ENCODE data around the gene NFATC2.

The NFATC2 gene

DNA sequence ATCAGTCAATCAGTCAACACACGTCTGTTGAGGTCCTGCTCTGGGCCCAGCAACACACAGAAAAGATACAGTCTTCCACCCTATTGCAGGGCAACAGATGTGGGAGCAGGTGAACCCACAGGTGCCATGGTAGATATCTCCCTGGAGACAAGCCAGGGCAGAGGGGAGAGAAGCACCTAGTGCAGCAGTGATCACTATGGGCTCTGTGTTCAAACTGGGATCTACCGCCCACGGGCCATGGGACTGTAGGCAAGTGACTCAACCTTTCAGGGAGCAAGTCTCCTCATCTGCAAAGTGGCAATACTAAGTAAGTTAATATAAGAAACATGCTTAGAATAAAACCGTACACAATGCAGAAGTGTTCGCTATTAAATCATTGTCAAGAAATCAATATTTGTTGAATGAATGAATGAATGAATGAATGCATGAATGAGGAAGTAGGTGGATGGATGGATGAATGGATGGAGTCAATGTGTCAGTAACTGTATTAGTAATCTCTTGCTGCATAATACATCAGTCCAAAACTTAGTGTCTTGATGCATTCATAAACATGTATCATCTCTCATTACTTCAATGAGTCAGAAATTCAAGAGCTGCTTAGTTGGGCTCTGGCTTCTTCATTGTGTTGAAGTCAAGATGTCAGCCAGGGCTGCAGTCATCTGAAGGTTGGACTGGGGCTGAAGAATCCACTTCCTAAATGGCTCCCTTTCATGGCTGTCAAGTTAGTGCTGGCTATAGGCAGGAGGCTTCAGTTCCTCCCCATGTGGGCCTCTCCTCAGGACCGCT is 31.9 kb upstream of the NFATC2 start:
- TF ChIP-seq ZBTB7A (IDR thresholded peaks at IDR 0.05; ENCODE audit: low read depth) (no peak), FOXM1 (IDR thresholded peaks at IDR 0.05; ENCODE audit: borderline replicate concordance, low read depth) (no peak), TCF12 (IDR thresholded peaks at IDR 0.05; ENCODE audit: low read depth) (no peak), EGR1 (IDR thresholded peaks at IDR 0.05) (no peak)
- TF ChIP-seq, protein P1, sequence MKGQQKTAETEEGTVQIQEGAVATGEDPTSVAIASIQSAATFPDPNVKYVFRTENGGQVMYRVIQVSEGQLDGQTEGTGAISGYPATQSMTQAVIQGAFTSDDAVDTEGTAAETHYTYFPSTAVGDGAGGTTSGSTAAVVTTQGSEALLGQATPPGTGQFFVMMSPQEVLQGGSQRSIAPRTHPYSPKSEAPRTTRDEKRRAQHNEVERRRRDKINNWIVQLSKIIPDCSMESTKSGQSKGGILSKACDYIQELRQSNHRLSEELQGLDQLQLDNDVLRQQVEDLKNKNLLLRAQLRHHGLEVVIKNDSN (IDR thresholded peaks at IDR 0.05): no peak
- TF ChIP-seq, protein P2, sequence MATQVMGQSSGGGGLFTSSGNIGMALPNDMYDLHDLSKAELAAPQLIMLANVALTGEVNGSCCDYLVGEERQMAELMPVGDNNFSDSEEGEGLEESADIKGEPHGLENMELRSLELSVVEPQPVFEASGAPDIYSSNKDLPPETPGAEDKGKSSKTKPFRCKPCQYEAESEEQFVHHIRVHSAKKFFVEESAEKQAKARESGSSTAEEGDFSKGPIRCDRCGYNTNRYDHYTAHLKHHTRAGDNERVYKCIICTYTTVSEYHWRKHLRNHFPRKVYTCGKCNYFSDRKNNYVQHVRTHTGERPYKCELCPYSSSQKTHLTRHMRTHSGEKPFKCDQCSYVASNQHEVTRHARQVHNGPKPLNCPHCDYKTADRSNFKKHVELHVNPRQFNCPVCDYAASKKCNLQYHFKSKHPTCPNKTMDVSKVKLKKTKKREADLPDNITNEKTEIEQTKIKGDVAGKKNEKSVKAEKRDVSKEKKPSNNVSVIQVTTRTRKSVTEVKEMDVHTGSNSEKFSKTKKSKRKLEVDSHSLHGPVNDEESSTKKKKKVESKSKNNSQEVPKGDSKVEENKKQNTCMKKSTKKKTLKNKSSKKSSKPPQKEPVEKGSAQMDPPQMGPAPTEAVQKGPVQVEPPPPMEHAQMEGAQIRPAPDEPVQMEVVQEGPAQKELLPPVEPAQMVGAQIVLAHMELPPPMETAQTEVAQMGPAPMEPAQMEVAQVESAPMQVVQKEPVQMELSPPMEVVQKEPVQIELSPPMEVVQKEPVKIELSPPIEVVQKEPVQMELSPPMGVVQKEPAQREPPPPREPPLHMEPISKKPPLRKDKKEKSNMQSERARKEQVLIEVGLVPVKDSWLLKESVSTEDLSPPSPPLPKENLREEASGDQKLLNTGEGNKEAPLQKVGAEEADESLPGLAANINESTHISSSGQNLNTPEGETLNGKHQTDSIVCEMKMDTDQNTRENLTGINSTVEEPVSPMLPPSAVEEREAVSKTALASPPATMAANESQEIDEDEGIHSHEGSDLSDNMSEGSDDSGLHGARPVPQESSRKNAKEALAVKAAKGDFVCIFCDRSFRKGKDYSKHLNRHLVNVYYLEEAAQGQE (IDR thresholded peaks at IDR 0.05; ENCODE audit: low read depth): no peak

DNA sequence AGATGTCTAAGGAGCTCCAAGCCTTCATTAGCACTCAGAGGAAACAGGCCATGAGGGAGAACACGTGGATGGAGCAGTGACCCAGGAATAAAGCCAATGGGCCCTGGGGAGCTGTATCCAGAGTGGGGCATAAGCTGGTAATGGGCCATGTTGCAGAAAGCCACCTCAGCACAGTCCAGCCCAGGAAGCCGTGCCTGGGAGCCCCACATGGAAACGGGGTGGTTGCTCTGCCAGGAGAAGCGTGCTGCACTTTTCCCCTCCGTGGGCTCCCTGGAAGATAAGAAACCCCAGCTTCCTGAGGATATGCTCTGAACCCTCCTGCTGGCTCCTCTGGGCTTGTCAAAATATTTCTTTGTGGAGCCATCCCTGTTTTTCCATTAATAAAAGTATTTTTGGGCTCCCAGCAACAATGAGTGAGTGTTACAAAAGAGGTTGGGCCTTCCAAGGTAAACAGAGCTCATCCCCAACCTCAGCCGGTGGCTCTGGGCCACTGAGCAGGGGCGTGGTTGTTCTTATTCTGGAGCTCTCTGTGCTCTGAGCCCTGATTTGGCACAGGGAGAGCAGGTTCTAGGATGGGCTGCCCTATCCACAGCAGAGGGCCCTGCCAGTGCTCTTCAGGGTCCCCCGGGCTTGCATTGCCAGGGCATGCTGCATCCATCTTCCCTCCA is 31.2 kb upstream of the NFATC2 start:
- TF ChIP-seq, protein P1 (IDR thresholded peaks at IDR 0.05): no peak
- no peak for TF ChIP-seq RAD21 (IDR thresholded peaks at IDR 0.05; ENCODE audit: low read depth)
- TF ChIP-seq, protein P2 (IDR thresholded peaks at IDR 0.05; ENCODE audit: low read depth): no peak
- TF ChIP-seq TEAD4 (IDR thresholded peaks at IDR 0.05): no peak
- TF ChIP-seq EGR1 (IDR thresholded peaks at IDR 0.05): no peak
- no peak for TF ChIP-seq CEBPB (IDR thresholded peaks at IDR 0.05)
- no peak for TF ChIP-seq ZBTB7A (IDR thresholded peaks at IDR 0.05; ENCODE audit: low read depth)
- no peak for TF ChIP-seq EP300 (IDR thresholded peaks at IDR 0.05; ENCODE audit: borderline replicate concordance)

DNA sequence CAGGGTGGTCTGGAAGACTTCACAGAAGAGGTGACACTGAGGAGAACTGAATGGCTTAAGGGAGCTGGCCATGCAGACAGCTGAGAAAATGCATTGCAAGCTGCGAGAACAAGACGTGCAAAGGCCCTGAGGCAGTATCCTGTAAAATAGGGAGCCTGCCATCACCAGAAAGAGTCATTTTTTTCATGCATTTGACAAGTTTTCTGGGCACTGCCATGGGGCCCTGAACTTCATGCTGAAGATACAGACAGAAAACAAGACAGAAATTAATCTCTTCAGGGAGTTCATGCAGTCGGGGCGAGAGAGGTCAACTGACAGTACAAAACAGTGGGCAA is 28.9 kb upstream of the NFATC2 start:
- TF ChIP-seq, protein P2 (IDR thresholded peaks at IDR 0.05; ENCODE audit: low read depth): no peak
- TF ChIP-seq TEAD4 (IDR thresholded peaks at IDR 0.05) (no peak), CEBPB (IDR thresholded peaks at IDR 0.05) (no peak), TCF12 (IDR thresholded peaks at IDR 0.05; ENCODE audit: low read depth) (no peak), EP300 (IDR thresholded peaks at IDR 0.05; ENCODE audit: borderline replicate concordance) (no peak), TAF1 (IDR thresholded peaks at IDR 0.05; ENCODE audit: low read depth) (no peak), CREB1 (IDR thresholded peaks at IDR 0.05; ENCODE audit: low read depth) (no peak)

DNA sequence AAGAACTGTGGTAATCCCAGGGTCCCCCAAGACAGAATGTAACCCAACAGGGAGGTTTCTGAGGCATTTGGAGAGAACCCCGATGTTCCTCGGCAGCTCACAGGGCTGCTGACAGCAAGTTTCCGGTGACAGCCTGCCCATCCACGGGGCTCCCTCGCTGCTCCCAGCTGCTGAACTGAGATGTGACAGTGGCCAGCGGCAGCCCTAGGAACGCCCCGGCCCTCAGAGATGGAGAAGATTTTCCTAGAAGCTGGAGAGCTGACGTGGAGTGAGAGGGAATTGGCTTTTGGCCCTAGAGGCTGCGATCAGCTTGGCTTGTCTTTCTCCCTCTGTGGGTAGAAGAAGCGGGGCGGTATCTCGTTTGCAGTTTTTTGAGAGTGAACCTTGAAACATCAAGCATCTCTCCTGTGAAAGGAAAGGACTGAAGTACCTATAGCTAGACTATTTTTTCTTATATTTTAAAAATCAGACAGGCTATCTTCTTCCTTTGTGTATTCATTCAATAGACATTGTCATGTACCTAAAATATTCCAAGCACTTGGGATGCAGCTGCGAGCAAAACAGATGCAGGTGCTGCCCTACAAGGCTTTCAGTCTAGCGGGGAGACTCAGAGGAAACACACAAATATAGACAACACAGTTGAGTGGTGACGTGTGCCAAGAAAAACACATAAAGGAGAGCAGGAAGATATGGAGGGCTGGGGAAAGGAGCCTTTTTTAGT is 28.4 kb upstream of the NFATC2 start:
- TF ChIP-seq, protein P3, sequence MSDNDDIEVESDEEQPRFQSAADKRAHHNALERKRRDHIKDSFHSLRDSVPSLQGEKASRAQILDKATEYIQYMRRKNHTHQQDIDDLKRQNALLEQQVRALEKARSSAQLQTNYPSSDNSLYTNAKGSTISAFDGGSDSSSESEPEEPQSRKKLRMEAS (IDR thresholded peaks at IDR 0.05): no peak
- TF ChIP-seq EP300 (IDR thresholded peaks at IDR 0.05; ENCODE audit: borderline replicate concordance): no peak
- TF ChIP-seq RAD21 (IDR thresholded peaks at IDR 0.05; ENCODE audit: low read depth): no peak
- no peak for TF ChIP-seq EGR1 (IDR thresholded peaks at IDR 0.05)
- TF ChIP-seq TAF1 (IDR thresholded peaks at IDR 0.05; ENCODE audit: low read depth): no peak
- TF ChIP-seq TCF12 (IDR thresholded peaks at IDR 0.05; ENCODE audit: low read depth): no peak
- TF ChIP-seq NFIC (IDR thresholded peaks at IDR 0.05): no peak
- TF ChIP-seq, protein P2 (IDR thresholded peaks at IDR 0.05; ENCODE audit: low read depth): no peak
- TF ChIP-seq, protein P1 (IDR thresholded peaks at IDR 0.05): no peak
- no peak for TF ChIP-seq YY1 (IDR thresholded peaks at IDR 0.05; ENCODE audit: low read depth)
- TF ChIP-seq ZBTB7A (IDR thresholded peaks at IDR 0.05; ENCODE audit: low read depth): no peak
- no peak for TF ChIP-seq TEAD4 (IDR thresholded peaks at IDR 0.05)
- no peak for TF ChIP-seq FOXM1 (IDR thresholded peaks at IDR 0.05; ENCODE audit: borderline replicate concordance, low read depth)
- TF ChIP-seq CEBPB (IDR thresholded peaks at IDR 0.05): no peak
- TF ChIP-seq CREB1 (IDR thresholded peaks at IDR 0.05; ENCODE audit: low read depth): no peak
